Right forelimb (tissue), 1 donor: ENCODE data around the gene PEX11A.
"Not testable (repeated sequence)": the region's sequence is repeated elsewhere in the genome, so short reads cannot be mapped to it uniquely, and the experiment has no call there.

Experiments used
- DNase-seq: peaks from one replicate; pipeline ENCODE4 v3.0.0-alpha.2; 2018

PEX11A gene

GRCh38 chr15:89690276-89691218 lies at the start of gene PEX11A, which contains the start of gene WDR93:
Gene PEX11A (minus strand): TSS chr15:89690754. CDS start chr15:89690632, 122 bp downstream.
Gene WDR93 (plus strand): TSS chr15:89690811. CDS start chr15:89701747, 10,936 bp downstream.
- DNase-seq = peak; percentile 84

GRCh38 chr15:89740137-89740536 lies 49.6 kb upstream of the PEX11A start:
- DNase-seq = peak; percentile 70

GRCh38 chr15:89735773-89736172 lies 45.2 kb upstream of the PEX11A start:
- no peak for DNase-seq

- DNase-seq = no peak
Measured at GRCh38 chr15:89732451-89733172, 42.1 kb upstream of the PEX11A start.

- DNase-seq = no peak
Measured at GRCh38 chr15:89731275-89731674, 40.7 kb upstream of the PEX11A start.

GRCh38 chr15:89728254-89728653 lies 37.7 kb upstream of the PEX11A start:
- no peak for DNase-seq

- DNase-seq = no peak
Measured at GRCh38 chr15:89725064-89725463, 34.5 kb upstream of the PEX11A start.

- no peak for DNase-seq
Measured at GRCh38 chr15:89724621-89725020, 34.1 kb upstream of the PEX11A start.

GRCh38 chr15:89723031-89723430 lies 32.5 kb upstream of the PEX11A start:
- no peak for DNase-seq

- no peak for DNase-seq
Measured at GRCh38 chr15:89714775-89715174, 24.2 kb upstream of the PEX11A start.

GRCh38 chr15:89707577-89707976 lies 17.0 kb upstream of the PEX11A start:
- DNase-seq = no peak

GRCh38 chr15:89704411-89704810 lies 13.9 kb upstream of the PEX11A start:
- DNase-seq = no peak

GRCh38 chr15:89695198-89695597 lies 4.6 kb upstream of the PEX11A start:
- DNase-seq = no peak

- no peak for DNase-seq
Measured at GRCh38 chr15:89693696-89694095, 3.1 kb upstream of the PEX11A start.

GRCh38 chr15:89693091-89693490 lies 2.5 kb upstream of the PEX11A start:
- DNase-seq = no peak

- not testable (repeated sequence) for DNase-seq
Measured at GRCh38 chr15:89689930-89690275, 651 bp downstream of the PEX11A start.

- DNase-seq = no peak
Measured at GRCh38 chr15:89686522-89686921, 4.0 kb downstream of the PEX11A start.

- DNase-seq = no peak
Measured at GRCh38 chr15:89685995-89686394, 4.6 kb downstream of the PEX11A start.

- no peak for DNase-seq
Measured at GRCh38 chr15:89681146-89681545, 9.4 kb downstream of the PEX11A start.

- no peak for DNase-seq
Measured at GRCh38 chr15:89680282-89680873, 10.2 kb downstream of the PEX11A start.

GRCh38 chr15:89679212-89679611 lies 11.3 kb downstream of the PEX11A start, which contains the start of gene PLIN1:
Gene PLIN1 (minus strand): TSS chr15:89679367. CDS start chr15:89677489, 1,878 bp downstream.
- no peak for DNase-seq

- no peak for DNase-seq
Measured at GRCh38 chr15:89677381-89677780, 13.2 kb downstream of the PEX11A start.

GRCh38 chr15:89675606-89676005 lies 14.9 kb downstream of the PEX11A start:
- no peak for DNase-seq
